HepG2 (cell line): ENCODE data around the gene CFAP45. TPM values are rescaled to one million over a fixed set of nuclear protein-coding genes. Genes with fewer than 3 reads are reported as not detected.

Source experiments
- ATAC-seq: fragments of 200-7000 bp; cut with Tn5 transposase; 3 replicates; pipeline ENCODE4 v1.9.1; 2020; ENCODE audit warnings: mild to moderate bottlenecking, moderate library complexity
- BruUV-seq: library from RNA; stranded (reverse); fragments of 400-500 nt; replicated peaks from 2 replicates; lab custom pipeline; 2021; lab: Mats Ljungman, UMichigan
- CTCF ChIA-PET: fragments of 300-600 bp; formaldehyde crosslinking; extraction: SDS; loops from one replicate; lab custom pipeline; 2021; ENCODE audit warnings: low total read pairs, inconsistent platforms, low intra/inter-chr PET ratio; lab: Yijun Ruan, JAX
- POLR2A ChIA-PET: fragments of 350-600 bp; sonication (Branson Sonifier 250); formaldehyde crosslinking; loops from one replicate; lab custom pipeline; 2020; ENCODE audit warnings: antibody characterized with exemption, inconsistent platforms; lab: Yijun Ruan, JAX
- DNase-seq: peaks from one replicate; pipeline ENCODE4 v3.0.0-alpha.2; 2015; ENCODE audit warnings: low spot score
- FAIRE-seq: peaks from 3 replicates; lab custom pipeline; 2011; peaks lifted over from hg19 to GRCh38; lab: Jason Lieb, UNC
- H2AFZ ChIP-seq: one replicate; pipeline ENCODE4 v1.6.1; 2011; ENCODE audit warnings: low read length, inconsistent platforms
- H3K27ac ChIP-seq: fragments of 300-600 bp; 3 replicates; pipeline ENCODE4 v1.8.0; 2011; ENCODE audit warnings: mixed run types, mild to moderate bottlenecking, mixed read lengths, low read length, inconsistent platforms; ENCODE audit not compliant: insufficient read depth; ENCODE audit errors: extremely low read length
- H3K27me3 ChIP-seq, 2 experiments: fragments of 200-600 bp in 1 of 2; 2 replicates in 1 of 2; 3 replicates in 1 of 2; pipeline versions ENCODE4 v1.6.0 to v1.8.0; 2011; ENCODE audit warnings: low read length in 2 of 2, mild to moderate bottlenecking in 2 of 2, moderate library complexity in 2 of 2, inconsistent platforms in 1 of 2; ENCODE audit not compliant: insufficient read depth in 2 of 2, control insufficient read depth in 1 of 2
- H3K36me3 ChIP-seq, 2 experiments: fragments of 200-600 bp in 1 of 2; replicated peaks in 1 of 2; 2 replicates in 1 of 2; 3 replicates in 1 of 2; pipeline versions ENCODE4 v1.5.1 to v1.8.0; 2011; ENCODE audit warnings: low read length in 2 of 2, inconsistent platforms in 1 of 2; ENCODE audit not compliant: insufficient read depth in 2 of 2, control insufficient read depth in 1 of 2
- H3K4me1 ChIP-seq: 2 replicates; pipeline ENCODE4 v1.5.1; 2012; ENCODE audit warnings: low read length, inconsistent platforms; ENCODE audit not compliant: insufficient read depth
- H3K4me2 ChIP-seq: 2 replicates; pipeline ENCODE4 v1.6.0; 2011; ENCODE audit warnings: low read depth, low read length, inconsistent platforms
- H3K4me3 ChIP-seq, 3 experiments: fragments of 200-600 bp in 1 of 3; sonication (generic), shearing (Covaris generic) in 1 of 3; replicated peaks in 1 of 3; 2 replicates each; pipeline ENCODE4 v1.5.1; 2011 to 2016; ENCODE audit warnings: low read length in 3 of 3, inconsistent platforms in 2 of 3, low read depth in 2 of 3, mild to moderate bottlenecking in 2 of 3, control low read depth in 1 of 3, mixed read lengths in 1 of 3; ENCODE audit not compliant: insufficient read depth in 1 of 3
- H3K79me2 ChIP-seq: one replicate; pipeline ENCODE4 v1.6.1; 2011; ENCODE audit warnings: low read length, inconsistent platforms; ENCODE audit not compliant: insufficient read depth
- H3K9ac ChIP-seq: 2 replicates; pipeline ENCODE4 v1.6.0; 2011; ENCODE audit warnings: mild to moderate bottlenecking, low read depth, low read length, inconsistent platforms; ENCODE audit not compliant: insufficient read depth
- H3K9me3 ChIP-seq: 2 replicates; pipeline ENCODE4 v1.5.1; 2012; ENCODE audit warnings: mild to moderate bottlenecking, low read length
- H4K20me1 ChIP-seq: 2 replicates; pipeline ENCODE4 v1.6.0; 2011; ENCODE audit warnings: inconsistent platforms, mild to moderate bottlenecking, low read length, moderate library complexity; ENCODE audit not compliant: insufficient read depth
- ATF3 ChIP-seq: sonication (generic); formaldehyde crosslinking; IDR thresholded peaks from 2 replicates; pipeline ENCODE4 v1.4.0; 2020; ENCODE audit warnings: missing genetic modification reagents
- FLYWCH1 ChIP-seq: sonication (generic); formaldehyde crosslinking; IDR thresholded peaks from 2 replicates; pipeline ENCODE4 v1.8.1; 2023; ENCODE audit warnings: mild to moderate bottlenecking, missing genetic modification reagents
- FOXK1 ChIP-seq: sonication (generic); formaldehyde crosslinking; IDR thresholded peaks from 2 replicates; pipeline ENCODE4 v1.4.0; 2020; ENCODE audit warnings: low read depth, missing genetic modification reagents, borderline replicate concordance
- HOMEZ ChIP-seq: IDR thresholded peaks from 2 replicates; pipeline ENCODE4 v1.6.1; 2016; ENCODE audit warnings: low read depth
- IRF2 ChIP-seq: IDR thresholded peaks from 2 replicates; pipeline ENCODE4 v1.6.1; 2018; ENCODE audit warnings: missing genetic modification reagents, missing compliant biosample characterization
- PCBP1 ChIP-seq: fragments of 200-400 bp; formaldehyde crosslinking; IDR thresholded peaks from 2 replicates; pipeline ENCODE4 v1.6.1; 2017; ENCODE audit warnings: mild to moderate bottlenecking, low read depth, low read length, borderline replicate concordance
- ZBTB43 ChIP-seq: sonication (generic); formaldehyde crosslinking; conservative IDR thresholded peaks from 2 replicates; pipeline ENCODE4 v1.4.0; 2020; ENCODE audit warnings: missing genetic modification reagents
- ZC3H13 ChIP-seq: sonication (generic); formaldehyde crosslinking; IDR thresholded peaks from 2 replicates; pipeline ENCODE4 v1.8.1; 2023; ENCODE audit warnings: mild to moderate bottlenecking, missing genetic modification reagents, moderate library complexity
- ZNF597 ChIP-seq: sonication (generic); formaldehyde crosslinking; IDR thresholded peaks from 2 replicates; pipeline ENCODE4 v1.5.0; 2020; ENCODE audit warnings: missing genetic modification reagents
- ZNF670 ChIP-seq: sonication (generic); formaldehyde crosslinking; IDR thresholded peaks from 2 replicates; pipeline ENCODE4 v1.8.0; 2022; ENCODE audit warnings: mild to moderate bottlenecking, missing genetic modification reagents, borderline replicate concordance
- ZNF883 ChIP-seq: sonication (generic); formaldehyde crosslinking; IDR thresholded peaks from 2 replicates; pipeline ENCODE4 v1.5.1; 2020; ENCODE audit warnings: mild to moderate bottlenecking, missing genetic modification reagents; ENCODE audit errors: not compliant biosample characterization
- WGBS: methylation state at CpG from one replicate; pipeline ENCODE4 v1.1.6; 2017; ENCODE audit warnings: low lambda C conversion rate; 5-methylcytosine and 5-hydroxymethylcytosine counted together
- in situ Hi-C: cut with HindIII; loops from 2 replicates; pipeline ENCODE4 v1.10.0; 2017; ENCODE audit warnings: low pct_unique_long_range_greater_than_20kb; ENCODE audit not compliant: extremely low pct_ligation_motif_present
- intact Hi-C: fragments of 100-400 bp; cut with micrococcal nuclease; formaldehyde crosslinking; loops from one replicate; pipeline ENCODE4 v1.10.0; 2022; ENCODE audit not compliant: unreplicated experiment
- polyA plus RNA-seq, 8 experiments: library from polyadenylated mRNA; depleted of rRNA in 3 of 8; stranded (reverse) in 7 of 8; unstranded in 1 of 8; fragments of >200 nt; fragmentation: Illumina TruSeq in 4 of 8; extraction: Trizol in 4 of 8; gene quantifications; 2 replicates each; pipeline versions ENCODE4 v1.2.1 to v1.2.3, GENCODE V29; 2011 to 2016; ENCODE audit warnings: low read depth in 4 of 8, missing spikeins in 1 of 8, mixed read lengths in 1 of 8; ENCODE audit not compliant: insufficient read depth in 1 of 8
- total RNA-seq, 5 experiments: library from RNA; depleted of rRNA; stranded (reverse); fragments of >200 nt; fragmentation: Illumina TruSeq; extraction: Trizol; gene quantifications; 2 replicates each; pipeline ENCODE4 v1.2.3, GENCODE V29; 2016; ENCODE audit warnings: low read depth in 1 of 5
- TF ChIP-seq, protein P1 (sequence below): sonication (generic); formaldehyde crosslinking; IDR thresholded peaks from 2 replicates; pipeline ENCODE4 v1.5.1; 2020; ENCODE audit warnings: mild to moderate bottlenecking, missing genetic modification reagents, borderline replicate concordance
- TF ChIP-seq, protein P2 (sequence below): sonication (generic); formaldehyde crosslinking; IDR thresholded peaks from 2 replicates; pipeline ENCODE4 v1.4.0; 2020; ENCODE audit warnings: missing genetic modification reagents

Gene CFAP45
- total and polyA plus RNA-seq, 2 of the 13 experiments (the other 11 are each of a cell fraction or from before 2014, with no cell fraction given) = not detected

GRCh38 chr1:159943278-159943640 lies 43.3 kb upstream of the CFAP45 start:
- no peaks in the 10 kb centered on the region for H4K20me1 ChIP-seq
- H3K9me3 ChIP-seq = no peaks in the 10 kb centered on the region
- FAIRE-seq (no peak), ATAC-seq (no peak), DNase-seq (no peak)
- no peak overlapping the region for H3K4me2 ChIP-seq
- intact Hi-C loops = no loop called here
- H3K79me2 ChIP-seq = no peaks in the 10 kb centered on the region
- H3K9ac ChIP-seq = no peak overlapping the region
- no peak overlapping the region for H2AFZ ChIP-seq
- BruUV-seq = no TSS peak
- in situ Hi-C loops = no loop called here
- ChIA-PET POLR2A (no interaction called here), CTCF (no interaction called here)
- H3K27ac ChIP-seq = no peak overlapping the region
- no peaks in the 10 kb centered on the region for H3K36me3 ChIP-seq
- WGBS = 36% methylated on average over 4 of the region's 5 CpGs
- no peak overlapping the region for H3K4me3 ChIP-seq
- H3K4me1 ChIP-seq = peaks cover 18% of the 10 kb centered on the region
- H3K27me3 ChIP-seq = peaks cover 14 to 73% of the 10 kb centered on the region in 2 experiments; a peak in 4 of 5 replicates
- TF ChIP-seq ZNF670 = no peak
- no peak for TF ChIP-seq ZBTB43 (CRISPR knock-in tag)
- TF ChIP-seq FOXK1 (CRISPR knock-in tag) = no peak
- no peak for TF ChIP-seq ATF3 (CRISPR knock-in tag)
- TF ChIP-seq, protein P1, sequence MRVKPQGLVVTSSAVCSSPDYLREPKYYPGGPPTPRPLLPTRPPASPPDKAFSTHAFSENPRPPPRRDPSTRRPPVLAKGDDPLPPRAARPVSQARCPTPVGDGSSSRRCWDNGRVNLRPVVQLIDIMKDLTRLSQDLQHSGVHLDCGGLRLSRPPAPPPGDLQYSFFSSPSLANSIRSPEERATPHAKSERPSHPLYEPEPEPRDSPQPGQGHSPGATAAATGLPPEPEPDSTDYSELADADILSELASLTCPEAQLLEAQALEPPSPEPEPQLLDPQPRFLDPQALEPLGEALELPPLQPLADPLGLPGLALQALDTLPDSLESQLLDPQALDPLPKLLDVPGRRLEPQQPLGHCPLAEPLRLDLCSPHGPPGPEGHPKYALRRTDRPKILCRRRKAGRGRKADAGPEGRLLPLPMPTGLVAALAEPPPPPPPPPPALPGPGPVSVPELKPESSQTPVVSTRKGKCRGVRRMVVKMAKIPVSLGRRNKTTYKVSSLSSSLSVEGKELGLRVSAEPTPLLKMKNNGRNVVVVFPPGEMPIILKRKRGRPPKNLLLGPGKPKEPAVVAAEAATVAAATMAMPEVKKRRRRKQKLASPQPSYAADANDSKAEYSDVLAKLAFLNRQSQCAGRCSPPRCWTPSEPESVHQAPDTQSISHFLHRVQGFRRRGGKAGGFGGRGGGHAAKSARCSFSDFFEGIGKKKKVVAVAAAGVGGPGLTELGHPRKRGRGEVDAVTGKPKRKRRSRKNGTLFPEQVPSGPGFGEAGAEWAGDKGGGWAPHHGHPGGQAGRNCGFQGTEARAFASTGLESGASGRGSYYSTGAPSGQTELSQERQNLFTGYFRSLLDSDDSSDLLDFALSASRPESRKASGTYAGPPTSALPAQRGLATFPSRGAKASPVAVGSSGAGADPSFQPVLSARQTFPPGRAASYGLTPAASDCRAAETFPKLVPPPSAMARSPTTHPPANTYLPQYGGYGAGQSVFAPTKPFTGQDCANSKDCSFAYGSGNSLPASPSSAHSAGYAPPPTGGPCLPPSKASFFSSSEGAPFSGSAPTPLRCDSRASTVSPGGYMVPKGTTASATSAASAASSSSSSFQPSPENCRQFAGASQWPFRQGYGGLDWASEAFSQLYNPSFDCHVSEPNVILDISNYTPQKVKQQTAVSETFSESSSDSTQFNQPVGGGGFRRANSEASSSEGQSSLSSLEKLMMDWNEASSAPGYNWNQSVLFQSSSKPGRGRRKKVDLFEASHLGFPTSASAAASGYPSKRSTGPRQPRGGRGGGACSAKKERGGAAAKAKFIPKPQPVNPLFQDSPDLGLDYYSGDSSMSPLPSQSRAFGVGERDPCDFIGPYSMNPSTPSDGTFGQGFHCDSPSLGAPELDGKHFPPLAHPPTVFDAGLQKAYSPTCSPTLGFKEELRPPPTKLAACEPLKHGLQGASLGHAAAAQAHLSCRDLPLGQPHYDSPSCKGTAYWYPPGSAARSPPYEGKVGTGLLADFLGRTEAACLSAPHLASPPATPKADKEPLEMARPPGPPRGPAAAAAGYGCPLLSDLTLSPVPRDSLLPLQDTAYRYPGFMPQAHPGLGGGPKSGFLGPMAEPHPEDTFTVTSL = no peak
- no peak for TF ChIP-seq IRF2 (CRISPR knock-in tag)
- TF ChIP-seq ZC3H13 (CRISPR knock-in tag) = no peak
- TF ChIP-seq ZNF597 (CRISPR knock-in tag) = no peak
- no peak for TF ChIP-seq HOMEZ
- TF ChIP-seq ZNF883 (CRISPR knock-in tag) = no peak
- TF ChIP-seq FLYWCH1 (CRISPR knock-in tag) = no peak
- TF ChIP-seq, protein P2, sequence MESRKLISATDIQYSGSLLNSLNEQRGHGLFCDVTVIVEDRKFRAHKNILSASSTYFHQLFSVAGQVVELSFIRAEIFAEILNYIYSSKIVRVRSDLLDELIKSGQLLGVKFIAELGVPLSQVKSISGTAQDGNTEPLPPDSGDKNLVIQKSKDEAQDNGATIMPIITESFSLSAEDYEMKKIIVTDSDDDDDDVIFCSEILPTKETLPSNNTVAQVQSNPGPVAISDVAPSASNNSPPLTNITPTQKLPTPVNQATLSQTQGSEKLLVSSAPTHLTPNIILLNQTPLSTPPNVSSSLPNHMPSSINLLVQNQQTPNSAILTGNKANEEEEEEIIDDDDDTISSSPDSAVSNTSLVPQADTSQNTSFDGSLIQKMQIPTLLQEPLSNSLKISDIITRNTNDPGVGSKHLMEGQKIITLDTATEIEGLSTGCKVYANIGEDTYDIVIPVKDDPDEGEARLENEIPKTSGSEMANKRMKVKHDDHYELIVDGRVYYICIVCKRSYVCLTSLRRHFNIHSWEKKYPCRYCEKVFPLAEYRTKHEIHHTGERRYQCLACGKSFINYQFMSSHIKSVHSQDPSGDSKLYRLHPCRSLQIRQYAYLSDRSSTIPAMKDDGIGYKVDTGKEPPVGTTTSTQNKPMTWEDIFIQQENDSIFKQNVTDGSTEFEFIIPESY = no peak
- TF ChIP-seq PCBP1 = no peak
